Astrocyte (in vitro differentiated cells and primary cell): ENCODE measurements around the gene VWA8.
"Not testable (repeated sequence)": the region's sequence is repeated elsewhere in the genome, so short reads cannot be mapped to it uniquely, and the experiment has no call there.

Experiments
- EZH2 ChIP-seq: IDR thresholded peaks from 2 replicates; pipeline ENCODE4 v1.6.1; 2012; ENCODE audit warnings: mild to moderate bottlenecking, low read length, inconsistent platforms; ENCODE audit not compliant: insufficient read depth
- TF ChIP-seq, protein P1 (sequence below): IDR thresholded peaks from 2 replicates; pipeline ENCODE4 v1.5.1; 2011; ENCODE audit warnings: low read depth, mild to moderate bottlenecking, inconsistent platforms, low read length, moderate library complexity; ENCODE audit not compliant: insufficient read depth

DNA sequence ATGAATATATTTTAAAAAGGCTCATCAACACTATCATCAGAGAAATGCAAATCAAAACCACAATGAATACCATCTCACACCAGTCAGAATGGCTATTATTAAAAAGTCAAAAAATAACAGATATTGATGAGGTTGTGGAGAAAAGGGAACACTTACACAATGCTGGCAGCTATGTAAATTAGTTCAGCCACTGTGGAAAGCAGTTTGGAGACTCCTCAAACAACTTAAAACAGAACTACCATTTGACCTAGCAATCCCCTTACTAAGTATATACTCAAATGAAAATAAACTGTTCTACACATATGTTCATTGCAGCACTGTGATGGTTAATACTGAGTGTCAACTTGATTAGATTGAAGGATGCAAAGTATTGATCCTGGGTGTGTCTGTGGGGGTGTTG is 98.2 kb downstream of the VWA8 start:
- TF ChIP-seq, protein P1, sequence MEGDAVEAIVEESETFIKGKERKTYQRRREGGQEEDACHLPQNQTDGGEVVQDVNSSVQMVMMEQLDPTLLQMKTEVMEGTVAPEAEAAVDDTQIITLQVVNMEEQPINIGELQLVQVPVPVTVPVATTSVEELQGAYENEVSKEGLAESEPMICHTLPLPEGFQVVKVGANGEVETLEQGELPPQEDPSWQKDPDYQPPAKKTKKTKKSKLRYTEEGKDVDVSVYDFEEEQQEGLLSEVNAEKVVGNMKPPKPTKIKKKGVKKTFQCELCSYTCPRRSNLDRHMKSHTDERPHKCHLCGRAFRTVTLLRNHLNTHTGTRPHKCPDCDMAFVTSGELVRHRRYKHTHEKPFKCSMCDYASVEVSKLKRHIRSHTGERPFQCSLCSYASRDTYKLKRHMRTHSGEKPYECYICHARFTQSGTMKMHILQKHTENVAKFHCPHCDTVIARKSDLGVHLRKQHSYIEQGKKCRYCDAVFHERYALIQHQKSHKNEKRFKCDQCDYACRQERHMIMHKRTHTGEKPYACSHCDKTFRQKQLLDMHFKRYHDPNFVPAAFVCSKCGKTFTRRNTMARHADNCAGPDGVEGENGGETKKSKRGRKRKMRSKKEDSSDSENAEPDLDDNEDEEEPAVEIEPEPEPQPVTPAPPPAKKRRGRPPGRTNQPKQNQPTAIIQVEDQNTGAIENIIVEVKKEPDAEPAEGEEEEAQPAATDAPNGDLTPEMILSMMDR: not testable (repeated sequence)
- not testable (repeated sequence) for TF ChIP-seq EZH2
